Measurements from ENCODE around the gene TEP1.

DNA sequence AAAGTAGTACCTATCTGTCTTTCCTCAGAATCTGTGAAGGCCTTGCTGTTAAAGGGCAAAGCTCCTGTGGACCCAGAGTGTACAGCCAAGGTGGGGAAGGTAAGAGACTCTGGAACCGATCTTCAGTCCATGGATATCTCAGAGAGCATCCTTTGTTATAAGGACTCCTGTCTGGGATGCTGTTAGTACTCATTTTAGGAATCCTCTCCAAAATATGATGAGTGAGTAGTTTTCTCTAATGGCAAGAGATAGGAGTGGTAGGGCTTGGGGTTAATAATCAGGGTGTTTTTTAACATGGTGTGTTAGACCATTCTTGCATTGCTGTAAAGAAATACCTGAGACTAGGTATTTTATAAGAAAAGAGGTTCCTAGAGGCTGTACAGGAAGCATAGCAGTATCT lies 67.9 kb downstream of the TEP1 start:
- TF ChIP-seq, protein P1, sequence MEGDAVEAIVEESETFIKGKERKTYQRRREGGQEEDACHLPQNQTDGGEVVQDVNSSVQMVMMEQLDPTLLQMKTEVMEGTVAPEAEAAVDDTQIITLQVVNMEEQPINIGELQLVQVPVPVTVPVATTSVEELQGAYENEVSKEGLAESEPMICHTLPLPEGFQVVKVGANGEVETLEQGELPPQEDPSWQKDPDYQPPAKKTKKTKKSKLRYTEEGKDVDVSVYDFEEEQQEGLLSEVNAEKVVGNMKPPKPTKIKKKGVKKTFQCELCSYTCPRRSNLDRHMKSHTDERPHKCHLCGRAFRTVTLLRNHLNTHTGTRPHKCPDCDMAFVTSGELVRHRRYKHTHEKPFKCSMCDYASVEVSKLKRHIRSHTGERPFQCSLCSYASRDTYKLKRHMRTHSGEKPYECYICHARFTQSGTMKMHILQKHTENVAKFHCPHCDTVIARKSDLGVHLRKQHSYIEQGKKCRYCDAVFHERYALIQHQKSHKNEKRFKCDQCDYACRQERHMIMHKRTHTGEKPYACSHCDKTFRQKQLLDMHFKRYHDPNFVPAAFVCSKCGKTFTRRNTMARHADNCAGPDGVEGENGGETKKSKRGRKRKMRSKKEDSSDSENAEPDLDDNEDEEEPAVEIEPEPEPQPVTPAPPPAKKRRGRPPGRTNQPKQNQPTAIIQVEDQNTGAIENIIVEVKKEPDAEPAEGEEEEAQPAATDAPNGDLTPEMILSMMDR (IDR thresholded peaks at IDR 0.05): no peak
- TF ChIP-seq POLR2AphosphoS5 (IDR thresholded peaks at IDR 0.05) (no peak), POLR2A (IDR thresholded peaks at IDR 0.05; ENCODE audit: low read depth) (no peak)

Measured in esophagus muscularis mucosa (tissue), 3 donors.